Measurements from ENCODE around the gene RNPS1. TPM values are rescaled to one million over a fixed set of nuclear protein-coding genes. Genes with fewer than 3 reads are reported as not detected.

Gene RNPS1
- polyA plus RNA-seq, 1 of the 3 experiments (the other 2 are of a cell fraction), result 277 TPM

GRCh38 chr16:2251296-2252111 is 16.4 kb downstream of the RNPS1 start, which contains the start of gene ECI1 (continued):
- TF ChIP-seq MAX (IDR thresholded peaks at IDR 0.05; ENCODE audit: low read depth), result peak; percentile 60; the same call in 1 of the 2 replicates
- no peak for TF ChIP-seq FOXM1 (IDR thresholded peaks at IDR 0.05; ENCODE audit: low read depth)
- TF ChIP-seq POLR2AphosphoS5 (IDR thresholded peaks at IDR 0.05; ENCODE audit: low read depth, low read length), result peak; percentile 65
- TF ChIP-seq SIN3A (IDR thresholded peaks at IDR 0.05; ENCODE audit: borderline replicate concordance, low read depth, low read length), result peak; percentile 71; the same call in 1 of the 2 replicates
- TF ChIP-seq YY1 (IDR thresholded peaks at IDR 0.05; ENCODE audit: low read depth), result peak; percentile 88
- peak; percentile 64 for TF ChIP-seq GABPA (IDR thresholded peaks at IDR 0.05; ENCODE audit: low read depth)
- TF ChIP-seq RFX5 (IDR thresholded peaks at IDR 0.05; ENCODE audit: low read length), result no peak
- 0 out of 4 replicates have a peak, but pooled peaks of 1 of the 2 experiments have one; percentile 14 for TF ChIP-seq EP300 (IDR thresholded peaks at IDR 0.05; ENCODE audit: borderline replicate concordance in 1 of 2, low read depth in 1 of 2, low read length in 1 of 2)
- TF ChIP-seq TCF12 (IDR thresholded peaks at IDR 0.05), result no peak
- TF ChIP-seq ELF1 (IDR thresholded peaks at IDR 0.05), result peak; percentile 78
- no peak for TF ChIP-seq JUND (IDR thresholded peaks at IDR 0.05)
- no peak for TF ChIP-seq USF2 (IDR thresholded peaks at IDR 0.05; ENCODE audit: borderline replicate concordance, low read depth, low read length)
- TF ChIP-seq RCOR1 (IDR thresholded peaks at IDR 0.05; ENCODE audit: low read length), result peak; percentile 48; the same call in 1 of the 2 replicates
- peak; percentile 42; the same call in 1 of the 2 replicates for TF ChIP-seq NRF1 (IDR thresholded peaks at IDR 0.05; ENCODE audit: low read depth, low read length)

- H2AFZ ChIP-seq (ENCODE audit: low read depth), result peak overlapping the region; percentile 75; the same call in 1 of the 2 replicates
- no peaks in the 10 kb centered on the region for H3K27me3 ChIP-seq (ENCODE audit: insufficient read depth)
- peaks cover 7 to 13% of the 10 kb centered on the region in 2 experiments; a peak in 1 of 4 replicates for H3K4me1 ChIP-seq (ENCODE audit: control insufficient read depth in 1 of 2, insufficient read depth in 2 of 2, low read depth in 1 of 2, low read length in 1 of 2)
- H3K9me2 ChIP-seq, result no peaks in the 10 kb centered on the region
- ChIA-PET POLR2A (interaction anchor here (0.6 to 1.8 kb wide), 10 partner anchors 9 to 286 kb away, joined by 3 to 8 read pairs (median 4); partner anchors contain the start of genes RPS2 and TRAF7), CTCF (interaction anchor here (0.7 to 3.5 kb wide), 20 partner anchors 9 to 251 kb away, joined by 3 to 33 read pairs (median 6); partner anchors contain the start of genes ABCA3, CASKIN1, DNASE1L2 and MLST8)
- peak overlapping the region; percentile 89 for H3K4me2 ChIP-seq
- H3K9ac ChIP-seq, result peak overlapping the region; percentile 72
- H3K27ac ChIP-seq (ENCODE audit: low read depth in 2 of 2, low read length in 1 of 2), result peak overlapping the region; percentile 66 to 73
- H3F3A ChIP-seq (replicated peaks; ENCODE audit: insufficient read depth), result peaks cover 37% of the 10 kb centered on the region
- peaks cover 25 to 36% of the 10 kb centered on the region in 2 experiments for H3K36me3 ChIP-seq (replicated peaks in 1 of 2; ENCODE audit: control insufficient read depth in 1 of 2, insufficient read depth in 2 of 2, low read length in 1 of 2)
- no peaks in the 10 kb centered on the region for H3K9me3 ChIP-seq
- peak overlapping the region; percentile 50 to 81 for H3K4me3 ChIP-seq (ENCODE audit: low read depth in 2 of 2, low read length in 1 of 2)
- no peak for DNase-seq
- peaks cover 13% of the 10 kb centered on the region; the same call in 1 of the 2 replicates for H4K20me1 ChIP-seq (ENCODE audit: insufficient read depth)
- WGBS (ENCODE audit: low lambda C conversion rate), result 12% methylated on average over 28 of the region's 35 CpGs
- H3K79me2 ChIP-seq (ENCODE audit: insufficient read depth), result peaks cover 49% of the 10 kb centered on the region
- TF ChIP-seq FOXM1 (IDR thresholded peaks at IDR 0.05; ENCODE audit: low read depth) (no peak), USF1 (IDR thresholded peaks at IDR 0.05; ENCODE audit: borderline replicate concordance, low read depth) (no peak), RXRA (IDR thresholded peaks at IDR 0.05; ENCODE audit: borderline replicate concordance, low read depth) (no peak), NFIC (IDR thresholded peaks at IDR 0.05; ENCODE audit: borderline replicate concordance) (no peak), IRF3 (IDR thresholded peaks at IDR 0.05; ENCODE audit: low read depth, low read length) (no peak), GATA2 (CRISPR knock-in tag; IDR thresholded peaks at IDR 0.05) (no peak), MXI1 (IDR thresholded peaks at IDR 0.05; ENCODE audit: low read depth, low read length) (no peak), MEF2A (IDR thresholded peaks at IDR 0.05; ENCODE audit: borderline replicate concordance, low read depth) (no peak), EZH2phosphoT487 (IDR thresholded peaks at IDR 0.05; ENCODE audit: borderline replicate concordance, low read depth) (no peak), SMC3 (IDR thresholded peaks at IDR 0.05; ENCODE audit: low read depth, low read length) (no peak), POLR2AphosphoS5 (IDR thresholded peaks at IDR 0.05; ENCODE audit: low read depth, low read length) (no peak), USF2 (IDR thresholded peaks at IDR 0.05; ENCODE audit: borderline replicate concordance, low read depth, low read length) (no peak), ZBTB33 (IDR thresholded peaks at IDR 0.05; ENCODE audit: borderline replicate concordance, low read depth) (no peak)
Observed at GRCh38 chr16:2250652-2251295, 17.2 kb downstream of the RNPS1 start.

All from SK-N-SH (cell line).